MCF 10A (cell line): ENCODE results near the gene ZNF628. TPM values are rescaled to one million over a fixed set of nuclear protein-coding genes. Genes with fewer than 3 reads are reported as not detected.

Experiments used
- BruUV-seq: library from RNA; stranded (reverse); fragments of 400-500 nt; replicated peaks from 2 replicates; lab custom pipeline; 2021; lab: Mats Ljungman, UMichigan
- CTCF ChIA-PET: fragments of 300-600 bp; sonication (Branson Sonifier 250); formaldehyde crosslinking; extraction: SDS; loops from one replicate; lab custom pipeline; 2021; ENCODE audit warnings: antibody characterized with exemption, inconsistent platforms; lab: Yijun Ruan, JAX
- POLR2A ChIA-PET: fragments of 300-600, 350-650 bp; sonication (Branson Sonifier 250); formaldehyde crosslinking; extraction: SDS; loops from one replicate; lab custom pipeline; 2020; ENCODE audit warnings: antibody characterized with exemption, inconsistent platforms; lab: Yijun Ruan, JAX
- DNase-seq: peaks from one replicate; pipeline ENCODE4 v3.0.0-alpha.2; 2018; ENCODE audit not compliant: unreplicated experiment
- H3K27ac Mint-ChIP-seq: one replicate; pipeline ENCODE4 v1.8.0; 2022; ENCODE audit warnings: mild to moderate bottlenecking, low read depth, mixed read lengths; ENCODE audit not compliant: unreplicated experiment
- H3K27me3 Mint-ChIP-seq: one replicate; pipeline ENCODE4 v1.8.0; 2022; ENCODE audit warnings: mixed read lengths; ENCODE audit not compliant: insufficient read depth, unreplicated experiment
- H3K36me3 Mint-ChIP-seq: one replicate; pipeline ENCODE4 v1.8.0; 2022; ENCODE audit warnings: mild to moderate bottlenecking, moderate library complexity, mixed read lengths; ENCODE audit not compliant: insufficient read depth, unreplicated experiment
- H3K4me1 Mint-ChIP-seq: one replicate; pipeline ENCODE4 v1.8.0; 2022; ENCODE audit warnings: mixed read lengths; ENCODE audit not compliant: insufficient read depth, unreplicated experiment
- H3K4me3 Mint-ChIP-seq: one replicate; pipeline ENCODE4 v1.8.0; 2022; ENCODE audit warnings: mild to moderate bottlenecking, moderate library complexity, mixed read lengths; ENCODE audit not compliant: unreplicated experiment
- H3K9me3 Mint-ChIP-seq: one replicate; pipeline ENCODE4 v1.8.0; 2022; ENCODE audit warnings: mixed read lengths; ENCODE audit not compliant: unreplicated experiment
- intact Hi-C: fragments of 100-400 bp; cut with micrococcal nuclease; formaldehyde crosslinking; loops from 2 replicates; pipeline ENCODE4 v1.14.1; 2022
- total RNA-seq: library from RNA; stranded (reverse); gene quantifications from 2 replicates; pipeline ENCODE4 v1.2.3, GENCODE V29; 2022
- TF ChIP-seq, protein P1 (sequence below): fragments of 200-600 bp; IDR thresholded peaks from one replicate; pipeline ENCODE4 v1.8.0; 2022; ENCODE audit warnings: antibody characterized with exemption, mild to moderate bottlenecking; ENCODE audit not compliant: unreplicated experiment

The ZNF628 gene
- total RNA-seq, 1 experiment from 2014 or later, result 12.1 TPM

DNA sequence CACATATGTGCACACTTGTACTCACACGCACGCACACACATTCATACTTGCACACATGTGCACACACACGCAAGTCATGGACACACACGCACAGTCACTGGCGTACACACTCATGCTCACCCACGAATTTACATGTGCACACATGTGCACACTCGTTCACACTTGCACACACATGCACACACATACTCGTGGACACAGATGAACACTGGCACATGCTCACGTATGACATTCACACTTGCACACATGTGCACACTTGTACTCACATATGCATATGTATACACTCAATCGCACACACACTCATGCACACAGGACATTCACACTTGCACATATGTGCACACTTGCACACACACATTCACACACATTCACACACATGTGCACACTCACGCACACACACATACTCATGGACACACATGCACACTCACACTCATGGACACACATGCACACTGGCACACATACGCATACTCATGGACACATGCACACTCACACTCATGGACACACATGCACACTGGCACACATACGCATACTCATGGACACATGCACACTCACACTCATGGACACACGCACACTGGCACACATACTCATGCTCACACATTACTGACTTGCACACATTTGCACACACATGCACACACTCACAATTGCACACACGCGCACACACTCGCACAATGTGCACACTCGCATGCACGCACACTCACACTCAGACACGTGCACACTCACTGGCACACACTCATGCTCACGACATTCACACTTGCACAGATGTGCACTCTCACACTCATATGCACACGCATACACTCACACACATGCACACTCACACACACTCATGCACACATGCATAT, 51.0 kb downstream of the ZNF628 start:
- Mint-ChIP-seq H3K9me3 (no peaks in the 10 kb centered on the region), H3K36me3 (no peaks in the 10 kb centered on the region), H3K4me1 (no peaks in the 10 kb centered on the region), H3K27ac (no peak overlapping the region), H3K4me3 (no peak overlapping the region), H3K27me3 (peaks cover 16% of the 10 kb centered on the region)
- TF ChIP-seq, protein P1, sequence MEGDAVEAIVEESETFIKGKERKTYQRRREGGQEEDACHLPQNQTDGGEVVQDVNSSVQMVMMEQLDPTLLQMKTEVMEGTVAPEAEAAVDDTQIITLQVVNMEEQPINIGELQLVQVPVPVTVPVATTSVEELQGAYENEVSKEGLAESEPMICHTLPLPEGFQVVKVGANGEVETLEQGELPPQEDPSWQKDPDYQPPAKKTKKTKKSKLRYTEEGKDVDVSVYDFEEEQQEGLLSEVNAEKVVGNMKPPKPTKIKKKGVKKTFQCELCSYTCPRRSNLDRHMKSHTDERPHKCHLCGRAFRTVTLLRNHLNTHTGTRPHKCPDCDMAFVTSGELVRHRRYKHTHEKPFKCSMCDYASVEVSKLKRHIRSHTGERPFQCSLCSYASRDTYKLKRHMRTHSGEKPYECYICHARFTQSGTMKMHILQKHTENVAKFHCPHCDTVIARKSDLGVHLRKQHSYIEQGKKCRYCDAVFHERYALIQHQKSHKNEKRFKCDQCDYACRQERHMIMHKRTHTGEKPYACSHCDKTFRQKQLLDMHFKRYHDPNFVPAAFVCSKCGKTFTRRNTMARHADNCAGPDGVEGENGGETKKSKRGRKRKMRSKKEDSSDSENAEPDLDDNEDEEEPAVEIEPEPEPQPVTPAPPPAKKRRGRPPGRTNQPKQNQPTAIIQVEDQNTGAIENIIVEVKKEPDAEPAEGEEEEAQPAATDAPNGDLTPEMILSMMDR, result no peak
- DNase-seq, result no peak
- ChIA-PET CTCF (interaction anchor here (0.6 to 0.8 kb wide), 3 partner anchors 7 to 105 kb away, joined by 3 to 5 read pairs (median 3); no protein-coding TSS in a partner anchor), POLR2A (no interaction called here)
- BruUV-seq, result no TSS peak
- intact Hi-C loops, result no loop called here

DNA sequence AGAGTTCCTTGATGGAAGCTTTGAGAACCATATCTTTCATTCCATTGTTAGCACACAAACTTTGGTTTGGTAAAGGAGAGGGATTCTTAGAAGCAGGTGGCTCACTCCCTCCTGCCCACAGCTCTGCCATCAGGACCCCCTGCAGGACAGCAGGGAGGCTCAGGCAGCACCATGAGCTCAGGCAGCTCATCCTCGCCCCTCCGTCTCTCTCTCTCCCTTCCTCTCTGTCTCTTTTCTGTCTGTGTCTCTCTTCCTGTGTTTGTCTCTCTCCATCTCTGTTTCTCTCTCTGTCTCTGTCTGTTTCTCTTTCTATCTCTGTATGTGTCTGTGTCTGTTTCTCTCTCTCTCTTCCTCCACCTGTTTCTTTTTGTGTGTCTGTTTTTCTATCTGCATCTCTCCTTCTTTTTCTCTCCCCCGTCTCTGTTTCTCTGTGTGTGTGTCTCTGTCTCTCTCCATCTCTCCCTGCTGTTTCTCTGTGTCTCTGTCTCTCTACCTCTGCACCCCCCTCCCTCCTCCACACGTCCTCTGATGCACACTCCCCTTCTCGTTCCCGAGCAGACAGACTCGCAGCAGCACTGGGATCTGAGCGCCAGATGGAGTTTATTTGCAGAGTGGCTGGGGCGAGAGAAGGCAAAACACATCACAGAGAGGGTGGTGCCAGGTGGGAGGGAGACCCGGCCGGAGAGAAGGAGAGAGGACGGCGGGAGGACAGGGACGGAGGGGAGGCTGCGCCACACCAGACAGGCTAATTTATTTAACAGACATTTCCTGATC, 51.8 kb downstream of the ZNF628 start:
- Mint-ChIP-seq H3K4me3 (no peak overlapping the region), H3K27me3 (peaks cover 16% of the 10 kb centered on the region), H3K27ac (no peak overlapping the region), H3K36me3 (no peaks in the 10 kb centered on the region), H3K9me3 (no peaks in the 10 kb centered on the region), H3K4me1 (no peaks in the 10 kb centered on the region)
- intact Hi-C loops, result no loop called here
- TF ChIP-seq, protein P1, result no peak
- DNase-seq, result no peak
- POLR2A ChIA-PET, result no interaction called here
- CTCF ChIA-PET, result interaction anchor here (0.6 kb wide), 1 partner anchor 8 kb away, joined by 3 read pairs; no protein-coding TSS in a partner anchor
- no TSS peak for BruUV-seq

DNA sequence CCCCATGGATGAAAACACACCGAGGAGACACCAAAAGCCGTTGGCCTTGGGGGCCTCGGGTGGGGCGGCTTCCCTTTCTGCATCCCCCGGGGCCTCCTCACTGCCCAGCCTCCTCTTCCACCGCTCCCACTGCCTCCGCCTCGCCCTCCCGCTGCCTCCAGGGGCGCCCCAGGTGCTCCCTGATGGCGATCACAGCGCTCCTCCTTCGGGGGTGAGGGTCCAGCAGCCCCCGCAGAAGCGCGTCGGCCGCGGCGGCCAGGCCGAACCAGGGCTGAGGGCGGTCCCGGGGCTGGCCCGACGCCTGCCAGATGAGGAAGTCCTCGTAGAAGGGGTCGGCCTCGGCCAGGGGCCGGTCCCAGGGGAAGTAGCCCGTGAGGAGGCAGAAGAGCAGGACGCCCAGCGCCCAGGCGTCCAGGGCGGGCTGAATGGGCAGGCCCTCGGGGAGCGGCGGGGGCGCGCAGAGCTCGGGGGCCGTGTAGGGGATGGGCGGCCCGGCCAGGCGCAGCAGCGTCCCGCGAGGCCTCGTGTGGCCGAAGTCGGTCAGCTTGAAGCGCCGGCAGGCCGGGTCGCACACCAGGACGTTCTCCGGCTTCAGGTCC, 53.3 kb downstream of the ZNF628 start:
- CTCF ChIA-PET, result no interaction called here
- Mint-ChIP-seq H3K27ac (no peak overlapping the region), H3K27me3 (peaks cover 11% of the 10 kb centered on the region), H3K4me1 (no peaks in the 10 kb centered on the region), H3K36me3 (no peaks in the 10 kb centered on the region), H3K4me3 (no peak overlapping the region), H3K9me3 (no peaks in the 10 kb centered on the region)
- DNase-seq, result no peak
- no TSS peak for BruUV-seq
- POLR2A ChIA-PET, result no interaction called here
- intact Hi-C loops, result no loop called here
- TF ChIP-seq, protein P1, result no peak

DNA sequence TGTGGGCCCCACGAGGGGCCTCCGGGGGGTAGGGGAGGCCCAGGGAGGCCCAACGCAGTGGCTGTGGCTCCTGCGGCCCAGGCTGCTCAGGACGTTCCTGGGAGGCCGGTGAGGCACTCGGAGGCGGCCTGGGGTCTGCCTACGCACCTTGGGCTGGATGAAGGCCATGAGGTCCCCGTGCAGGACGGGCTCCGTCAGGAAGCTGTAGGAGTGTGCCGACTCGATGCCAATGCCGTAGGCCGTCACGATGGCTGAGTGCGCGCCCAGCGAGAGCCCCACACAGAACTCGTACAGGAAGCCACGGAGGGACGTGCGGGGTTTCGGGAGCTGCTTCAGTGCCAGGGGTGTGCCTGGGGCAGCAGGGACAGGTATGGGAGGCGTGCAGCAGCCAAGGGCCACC, 54.6 kb downstream of the ZNF628 start:
- ChIA-PET POLR2A (no interaction called here), CTCF (interaction anchor here (0.8 to 1.7 kb wide), 2 partner anchors 14 to 63 kb away, joined by 5 to 6 read pairs; no protein-coding TSS in a partner anchor)
- Mint-ChIP-seq H3K9me3 (no peaks in the 10 kb centered on the region), H3K36me3 (no peaks in the 10 kb centered on the region), H3K4me3 (no peak overlapping the region), H3K27ac (no peak overlapping the region), H3K4me1 (no peaks in the 10 kb centered on the region), H3K27me3 (no peaks in the 10 kb centered on the region)
- no peak for DNase-seq
- intact Hi-C loops, result no loop called here
- BruUV-seq, result no TSS peak
- TF ChIP-seq, protein P1, result no peak
